Activated CD4-positive, alpha-beta T cell treated with anti-CD3 and anti-CD28 coated beads, Interleukin-2, Interleukin-4, amounts not matched to agents 100 ng/mL and 50 ng/mL, durations not matched to agents 16 hours and 8 hours (primary cell): ENCODE data around the gene OLA1.

ENCODE experiments used
- DNase-seq: peaks from one replicate; pipeline ENCODE4 v3.0.0-alpha.2; 2020; ENCODE audit warnings: low spot score

Gene OLA1

GRCh38 chr2:174180165-174180724 is 68.1 kb downstream of the OLA1 start:
- DNase-seq = no peak

- no peak for DNase-seq
These were observed 70.9 kb downstream of the OLA1 start for GRCh38 chr2:174177316-174177890.

- no peak for DNase-seq
These were observed 71.4 kb downstream of the OLA1 start for GRCh38 chr2:174176898-174177297.

GRCh38 chr2:174174741-174175140 is 73.6 kb downstream of the OLA1 start:
- no peak for DNase-seq

- peak; percentile 32 for DNase-seq
These were observed 75.5 kb downstream of the OLA1 start for GRCh38 chr2:174172802-174173355.

GRCh38 chr2:174171686-174172445 is 76.5 kb downstream of the OLA1 start:
- DNase-seq = no peak

GRCh38 chr2:174169372-174169771 is 79.0 kb downstream of the OLA1 start:
- no peak for DNase-seq

GRCh38 chr2:174166261-174166660 is 82.1 kb downstream of the OLA1 start:
- no peak for DNase-seq

- no peak for DNase-seq
These were observed 86.8 kb downstream of the OLA1 start for GRCh38 chr2:174161490-174161889.

GRCh38 chr2:174158003-174158402 is 90.3 kb downstream of the OLA1 start:
- peak; percentile 29 for DNase-seq

- no peak for DNase-seq
These were observed 91.3 kb downstream of the OLA1 start for GRCh38 chr2:174157053-174157452.

- DNase-seq = no peak
These were observed 94.3 kb downstream of the OLA1 start for GRCh38 chr2:174153757-174154680.

- no peak for DNase-seq
These were observed 98.8 kb downstream of the OLA1 start for GRCh38 chr2:174149530-174149929.

GRCh38 chr2:174148833-174149232 is 99.5 kb downstream of the OLA1 start:
- DNase-seq = no peak

- no peak for DNase-seq
These were observed 102.5 kb downstream of the OLA1 start for GRCh38 chr2:174145827-174146226.

GRCh38 chr2:174142290-174142689 is 106.0 kb downstream of the OLA1 start:
- DNase-seq = no peak

- no peak for DNase-seq
These were observed 110.2 kb downstream of the OLA1 start for GRCh38 chr2:174138161-174138560.

- DNase-seq = no peak
These were observed 112.4 kb downstream of the OLA1 start for GRCh38 chr2:174135981-174136380.

GRCh38 chr2:174125090-174125489 is 123.2 kb downstream of the OLA1 start:
- no peak for DNase-seq

- peak; percentile 14 for DNase-seq
These were observed 124.2 kb downstream of the OLA1 start for GRCh38 chr2:174124181-174124580.

- DNase-seq = no peak
These were observed 126.1 kb downstream of the OLA1 start for GRCh38 chr2:174122185-174122584.

GRCh38 chr2:174121612-174122011 is 126.7 kb downstream of the OLA1 start:
- DNase-seq = no peak
